HCT116 (cell line): ENCODE measurements around the gene OSTM1. TPM values are rescaled to one million over a fixed set of nuclear protein-coding genes. Genes with fewer than 3 reads are reported as not detected.

Experiments used
- ATAC-seq: fragments of 200-7000 bp; cut with Tn5 transposase; 2 replicates; pipeline ENCODE4 v1.9.1; 2020; ENCODE audit warnings: mild to moderate bottlenecking, moderate library complexity
- BruUV-seq: library from RNA; stranded (reverse); fragments of 400-500 nt; replicated peaks from 2 replicates; lab custom pipeline; 2021; lab: Mats Ljungman, UMichigan
- CTCF ChIA-PET: fragments of 300-600 bp; sonication (Branson Sonifier 250); formaldehyde crosslinking; loops from one replicate; lab custom pipeline; 2021; ENCODE audit warnings: antibody characterized with exemption; lab: Charles Lee
- POLR2A ChIA-PET: fragments of 300-600, 350-600 bp; sonication (Branson Sonifier 250); formaldehyde crosslinking; loops from one replicate; lab custom pipeline; 2021; ENCODE audit warnings: antibody characterized with exemption; lab: Charles Lee
- RAD21 ChIA-PET, 2 experiments: fragments of 300-600 bp; sonication (Branson Sonifier 250); formaldehyde crosslinking; loops; one replicate each; lab custom pipeline; 2023; ENCODE audit warnings: low total read pairs in 2 of 2; ENCODE audit not compliant: uncharacterized antibody in 2 of 2, unreplicated experiment in 2 of 2, low non-redundant PET in 1 of 2; lab: Charles Lee
- DNase-seq: peaks from one replicate; pipeline ENCODE4 v3.0.0-alpha.2; 2010; ENCODE audit warnings: low read depth, low spot score
- H2AFZ ChIP-seq: fragments of 200-600 bp; shearing (Covaris generic), sonication (generic); 2 replicates; pipeline ENCODE4 v1.6.1; 2017; ENCODE audit warnings: low read depth, mixed run types, mixed read lengths, antibody characterized with exemption, low read length; ENCODE audit not compliant: poor library complexity, severe bottlenecking
- H3K27ac ChIP-seq: 2 replicates; pipeline ENCODE4 v1.5.1; 2012; ENCODE audit warnings: low read depth, low read length
- H3K27me3 ChIP-seq: fragments of 200-600 bp; sonication (generic); 2 replicates; pipeline ENCODE4 v1.6.1; 2016; ENCODE audit warnings: mixed run types, low read length, mixed read lengths; ENCODE audit not compliant: insufficient read depth
- H3K36me3 ChIP-seq, 2 experiments: fragments of 200-500 bp in 1 of 2; fragments of 200-600 bp in 1 of 2; sonication (Bioruptor generic) in 1 of 2; sonication (generic) in 1 of 2; 2 replicates each; pipeline versions ENCODE4 v1.5.1 to v1.6.1; 2014 to 2016; ENCODE audit warnings: low read length in 2 of 2, inconsistent platforms in 1 of 2, mixed read lengths in 1 of 2, mixed run types in 1 of 2; ENCODE audit not compliant: insufficient read depth in 2 of 2, control insufficient read depth in 1 of 2
- H3K4me1 ChIP-seq, 2 experiments: fragments of 200-600 bp in 1 of 2; sonication (generic) in 1 of 2; 2 replicates each; pipeline versions ENCODE4 v1.5.1 to v1.6.1; 2012 to 2017; ENCODE audit warnings: low read length in 2 of 2, inconsistent platforms in 1 of 2, mild to moderate bottlenecking in 1 of 2, mixed read lengths in 1 of 2, mixed run types in 1 of 2, moderate library complexity in 1 of 2; ENCODE audit not compliant: insufficient read depth in 2 of 2, control insufficient read depth in 1 of 2
- H3K4me2 ChIP-seq: fragments of 200-600 bp; sonication (generic); 2 replicates; pipeline ENCODE4 v1.6.1; 2017; ENCODE audit warnings: mixed run types, low read length, mixed read lengths
- H3K4me3 ChIP-seq, 2 experiments: fragments of 200-600 bp in 1 of 2; sonication (generic) in 1 of 2; replicated peaks in 1 of 2; 2 replicates each; pipeline ENCODE4 v1.5.1; 2011 to 2016; ENCODE audit warnings: low read length in 2 of 2, control low read depth in 1 of 2, low read depth in 1 of 2, mild to moderate bottlenecking in 1 of 2, mixed read lengths in 1 of 2, mixed run types in 1 of 2
- H3K79me2 ChIP-seq: fragments of 200-600 bp; sonication (generic); 2 replicates; pipeline ENCODE4 v1.6.1; 2017; ENCODE audit warnings: mild to moderate bottlenecking, mixed run types, low read length, moderate library complexity, mixed read lengths; ENCODE audit not compliant: insufficient read depth
- H3K9ac ChIP-seq: fragments of 200-600 bp; sonication (generic); 2 replicates; pipeline ENCODE4 v1.6.1; 2016; ENCODE audit warnings: low read length, mixed read lengths
- H3K9me2 ChIP-seq: fragments of 200-600 bp; sonication (generic), shearing (Covaris generic); 2 replicates; pipeline ENCODE4 v1.6.1; 2017; ENCODE audit warnings: mixed run types, mild to moderate bottlenecking, moderate library complexity; ENCODE audit not compliant: insufficient read depth
- H3K9me3 ChIP-seq, 2 experiments: fragments of 200-500 bp in 1 of 2; fragments of 200-600 bp in 1 of 2; sonication (Bioruptor generic) in 1 of 2; sonication (generic) in 1 of 2; 2 replicates each; pipeline ENCODE4 v1.6.1; 2014 to 2017; ENCODE audit warnings: low read length in 2 of 2, mixed read lengths in 2 of 2, inconsistent platforms in 1 of 2, low read depth in 1 of 2, mild to moderate bottlenecking in 1 of 2, mixed run types in 1 of 2, moderate library complexity in 1 of 2; ENCODE audit not compliant: control insufficient read depth in 1 of 2, insufficient read depth in 1 of 2
- H4K20me1 ChIP-seq: fragments of 200-600 bp; sonication (generic), shearing (Covaris generic); 2 replicates; pipeline ENCODE4 v1.6.1; 2017; ENCODE audit warnings: mixed run types, mild to moderate bottlenecking, moderate library complexity; ENCODE audit not compliant: insufficient read depth
- CTCF ChIP-seq, 3 experiments: fragments of 200-600 bp in 1 of 3; sonication (generic) in 1 of 3; IDR thresholded peaks in 2 of 3; conservative IDR thresholded peaks in 1 of 3; 2 replicates each; pipeline ENCODE4 v1.5.1; 2012 to 2017; ENCODE audit warnings: low read depth in 2 of 3, low read length in 2 of 3, antibody characterized with exemption in 1 of 3, borderline replicate concordance in 1 of 3, control low read depth in 1 of 3, mild to moderate bottlenecking in 1 of 3, mixed read lengths in 1 of 3, mixed run types in 1 of 3, moderate library complexity in 1 of 3; ENCODE audit not compliant: insufficient read depth in 1 of 3
- RAD21 ChIP-seq: IDR thresholded peaks from 2 replicates; pipeline ENCODE4 v1.6.1; 2012; ENCODE audit warnings: low read depth, mild to moderate bottlenecking
- REST ChIP-seq: IDR thresholded peaks from 2 replicates; pipeline ENCODE4 v1.6.1; 2012; ENCODE audit warnings: low read depth
- intact Hi-C: fragments of 100-400 bp; cut with micrococcal nuclease; formaldehyde crosslinking; loops from 2 replicates; pipeline ENCODE4 v1.10.0; 2022
- total RNA-seq: library from RNA; stranded (reverse); gene quantifications from one replicate; pipeline ENCODE4 v1.2.1, GENCODE V29; 2021; ENCODE audit not compliant: unreplicated experiment

The OSTM1 gene
- total RNA-seq, 1 experiment from 2014 or later = 11.2 TPM

DNA sequence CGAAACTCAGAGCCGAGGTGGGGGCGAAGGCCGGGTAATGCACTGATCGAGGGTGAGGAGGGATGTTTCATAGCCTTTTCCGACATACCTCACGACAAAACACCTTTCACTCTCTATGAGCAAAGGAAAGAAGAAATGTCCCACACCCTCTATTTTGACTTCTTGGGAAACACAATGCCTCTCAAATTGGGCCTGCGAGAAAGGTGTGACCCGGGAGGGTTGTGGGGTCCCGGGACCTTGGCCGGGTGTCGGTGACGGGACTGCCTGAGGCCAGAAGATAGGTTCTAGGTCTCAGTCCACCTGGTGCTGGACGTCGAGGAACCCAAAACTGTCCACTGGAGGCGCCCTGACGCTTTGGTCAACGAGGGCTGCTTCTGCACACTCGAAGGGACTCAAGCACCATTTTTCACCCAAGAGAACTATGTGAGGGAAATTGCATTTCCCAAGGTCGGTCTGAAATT, 41.1 kb upstream of the OSTM1 start:
- Histone ChIP-seq H3K36me3 (no peaks in the 10 kb centered on the region), H3K4me1 (no peaks in the 10 kb centered on the region), H2AFZ (peak overlapping the region; percentile 35), H3K4me3 (no peak overlapping the region), H3K79me2 (no peaks in the 10 kb centered on the region), H3K9me2 (no peaks in the 10 kb centered on the region), H3K27me3 (no peaks in the 10 kb centered on the region), H3K4me2 (0 out of 2 replicates have a peak overlapping the region, but pooled peaks have one; percentile 25), H4K20me1 (no peaks in the 10 kb centered on the region), H3K9me3 (no peaks in the 10 kb centered on the region), H3K9ac (no peak overlapping the region), H3K27ac (no peak overlapping the region)
- DNase-seq (peak; percentile 41), ATAC-seq (peak; percentile 79)
- ChIA-PET RAD21 (no interaction called here), CTCF (no interaction called here), POLR2A (no interaction called here)
- no TSS peak for BruUV-seq
- TF ChIP-seq RAD21 (peak; percentile 70), CTCF (IDR thresholded peaks at IDR 0.05 in 2 of 3, conservative IDR thresholded peaks at IDR 0.05 in 1 of 3; ENCODE audit: borderline replicate concordance in 1 of 3, insufficient read depth in 1 of 3, low read depth in 2 of 3, low read length in 2 of 3) (peak; percentile 36 to 71 (median 63); a peak in 5 of 6 replicates), REST (no peak)
- intact Hi-C loops = loop anchor here (10.0 kb wide), 2 partner anchors 149 to 249 kb away; partner anchors contain the start of gene SNX3
